ENCODE results near the gene GTPBP6.

- no peak for TF ChIP-seq CTCF (IDR thresholded peaks at IDR 0.05; ENCODE audit: low read depth, low read length)
- TF ChIP-seq POLR2A (IDR thresholded peaks at IDR 0.05; ENCODE audit: extremely low read depth, insufficient read length), result no peak
- TF ChIP-seq, protein P1, sequence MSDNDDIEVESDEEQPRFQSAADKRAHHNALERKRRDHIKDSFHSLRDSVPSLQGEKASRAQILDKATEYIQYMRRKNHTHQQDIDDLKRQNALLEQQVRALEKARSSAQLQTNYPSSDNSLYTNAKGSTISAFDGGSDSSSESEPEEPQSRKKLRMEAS (IDR thresholded peaks at IDR 0.05; ENCODE audit: low read depth, low read length), result no peak
Measured at GRCh38 chrX:264634-265455, 53.8 kb downstream of the GTPBP6 start.

Measured in NB4 (cell line).